DLD1 (cell line): Measurements from ENCODE around the gene SEMA4A.
"Not testable (repeated sequence)": the region's sequence is repeated elsewhere in the genome, so short reads cannot be mapped to it uniquely, and the experiment has no call there.

ENCODE experiments used
- in situ Hi-C: cut with HindIII; loops from 2 replicates; pipeline ENCODE4 v1.10.0; 2017; ENCODE audit warnings: low sequenced_read_pairs

Gene SEMA4A

GRCh38 chr1:156118177-156118868 lies 35.1 kb upstream of the SEMA4A start:
- in situ Hi-C loops, result no loop called here

- in situ Hi-C loops, result no loop called here
These were observed 33.7 kb upstream of the SEMA4A start for GRCh38 chr1:156119503-156120209.

- in situ Hi-C loops, result no loop called here
These were observed 33.1 kb upstream of the SEMA4A start for GRCh38 chr1:156120318-156120717.

GRCh38 chr1:156121005-156121404 lies 32.4 kb upstream of the SEMA4A start:
- in situ Hi-C loops, result not testable (repeated sequence)

GRCh38 chr1:156121457-156121856 lies 31.9 kb upstream of the SEMA4A start:
- in situ Hi-C loops, result no loop called here

GRCh38 chr1:156122086-156122485 lies 31.3 kb upstream of the SEMA4A start:
- in situ Hi-C loops, result no loop called here

- in situ Hi-C loops, result no loop called here
These were observed 30.6 kb upstream of the SEMA4A start for GRCh38 chr1:156122519-156123355.

GRCh38 chr1:156123356-156124196 lies 29.8 kb upstream of the SEMA4A start:
- in situ Hi-C loops, result no loop called here

- in situ Hi-C loops, result no loop called here
These were observed 28.6 kb upstream of the SEMA4A start for GRCh38 chr1:156124557-156125483.

- in situ Hi-C loops, result not testable (repeated sequence)
These were observed 27.8 kb upstream of the SEMA4A start for GRCh38 chr1:156125544-156125943.

- in situ Hi-C loops, result no loop called here
These were observed 27.2 kb upstream of the SEMA4A start for GRCh38 chr1:156126043-156126629.

GRCh38 chr1:156126630-156127534 lies 26.5 kb upstream of the SEMA4A start:
- in situ Hi-C loops, result no loop called here

- in situ Hi-C loops, result no loop called here
These were observed 25.1 kb upstream of the SEMA4A start for GRCh38 chr1:156128308-156128653.

GRCh38 chr1:156128654-156129597 lies 24.5 kb upstream of the SEMA4A start:
- in situ Hi-C loops, result no loop called here

GRCh38 chr1:156129687-156130577 lies 23.5 kb upstream of the SEMA4A start:
- in situ Hi-C loops, result no loop called here

GRCh38 chr1:156130578-156130942 lies 22.8 kb upstream of the SEMA4A start:
- in situ Hi-C loops, result no loop called here
